HEK293 (cell line): Measurements from ENCODE around the gene NUDT3.

Source experiments
- CTCF ChIA-PET: fragments of 350-600 bp; formaldehyde crosslinking; extraction: SDS; loops from one replicate; lab custom pipeline; 2021; ENCODE audit warnings: antibody characterized with exemption; lab: Yijun Ruan, JAX
- POLR2A ChIA-PET: fragments of 300-600 bp; formaldehyde crosslinking; extraction: SDS; loops from one replicate; lab custom pipeline; 2020; ENCODE audit warnings: antibody characterized with exemption, inconsistent platforms; lab: Yijun Ruan, JAX
- H3K27ac ChIP-seq: fragments of 200-500 bp; sonication (Bioruptor generic); 2 replicates; pipeline ENCODE4 v1.5.1; 2014; ENCODE audit warnings: low read depth, low read length, control low read depth, inconsistent platforms; ENCODE audit errors: extremely low read depth
- H3K36me3 ChIP-seq, 2 experiments: fragments of 200-500 bp in 1 of 2; sonication (Bioruptor generic) in 1 of 2; 1 replicate in 1 of 2; 2 replicates in 1 of 2; pipeline ENCODE4 v1.5.1; 2014 to 2017; ENCODE audit warnings: inconsistent platforms in 2 of 2, low read length in 2 of 2; ENCODE audit not compliant: control insufficient read depth in 2 of 2, insufficient read depth in 1 of 2
- H3K4me1 ChIP-seq: fragments of 200-500 bp; sonication (Bioruptor generic); 2 replicates; pipeline ENCODE4 v1.5.1; 2014; ENCODE audit warnings: mild to moderate bottlenecking, low read length, inconsistent platforms; ENCODE audit not compliant: control insufficient read depth, insufficient read depth
- H3K4me3 ChIP-seq: 2 replicates; pipeline ENCODE4 v1.5.1; 2011; ENCODE audit warnings: low read depth, mild to moderate bottlenecking, control low read depth, low read length, moderate library complexity
- H3K9me3 ChIP-seq: fragments of 200-500 bp; sonication (Bioruptor generic); 2 replicates; pipeline ENCODE4 v1.5.1; 2014; ENCODE audit warnings: low read depth, low read length, inconsistent platforms; ENCODE audit not compliant: control insufficient read depth, insufficient read depth
- GLIS2 ChIP-seq: fragments of 450-650 bp; formaldehyde crosslinking; IDR thresholded peaks from 2 replicates; pipeline ENCODE4 v1.5.1; 2016; ENCODE audit warnings: missing biosample characterization, missing genetic modification characterization
- KLF1 ChIP-seq: fragments of 450-650 bp; formaldehyde crosslinking; IDR thresholded peaks from 2 replicates; pipeline ENCODE4 v1.5.1; 2016; ENCODE audit warnings: missing biosample characterization, missing genetic modification characterization
- RBAK ChIP-seq: fragments of 450-650 bp; formaldehyde crosslinking; IDR thresholded peaks from 2 replicates; pipeline ENCODE4 v1.5.1; 2016; ENCODE audit warnings: missing biosample characterization, missing genetic modification characterization
- SP7 ChIP-seq: fragments of 450-650 bp; formaldehyde crosslinking; IDR thresholded peaks from 2 replicates; pipeline ENCODE4 v1.5.1; 2016; ENCODE audit warnings: missing biosample characterization, missing genetic modification characterization
- ZBTB48 ChIP-seq: fragments of 450-650 bp; formaldehyde crosslinking; IDR thresholded peaks from 2 replicates; pipeline ENCODE4 v1.5.1; 2016; ENCODE audit warnings: missing biosample characterization, missing genetic modification characterization
- ZBTB8A ChIP-seq: fragments of 450-650 bp; formaldehyde crosslinking; IDR thresholded peaks from 2 replicates; pipeline ENCODE4 v1.5.1; 2016; ENCODE audit warnings: missing biosample characterization, missing genetic modification characterization
- ZFHX2 ChIP-seq: fragments of 450-650 bp; formaldehyde crosslinking; conservative IDR thresholded peaks from 2 replicates; pipeline ENCODE4 v1.5.1; 2016; ENCODE audit warnings: missing biosample characterization, missing genetic modification characterization
- ZIC2 ChIP-seq: fragments of 450-650 bp; formaldehyde crosslinking; IDR thresholded peaks from 2 replicates; pipeline ENCODE4 v1.5.1; 2016; ENCODE audit warnings: missing biosample characterization, missing genetic modification characterization
- ZNF10 ChIP-seq: fragments of 450-650 bp; formaldehyde crosslinking; IDR thresholded peaks from 2 replicates; pipeline ENCODE4 v1.5.1; 2017; ENCODE audit warnings: missing biosample characterization, missing genetic modification characterization
- ZNF366 ChIP-seq: fragments of 450-650 bp; formaldehyde crosslinking; conservative IDR thresholded peaks from 2 replicates; pipeline ENCODE4 v1.5.1; 2016; ENCODE audit warnings: missing biosample characterization, missing genetic modification characterization
- ZNF394 ChIP-seq: fragments of 450-650 bp; formaldehyde crosslinking; IDR thresholded peaks from 2 replicates; pipeline ENCODE4 v1.5.1; 2016; ENCODE audit warnings: missing biosample characterization, missing genetic modification characterization, mild to moderate bottlenecking, moderate library complexity, borderline replicate concordance
- ZNF510 ChIP-seq: fragments of 450-650 bp; formaldehyde crosslinking; IDR thresholded peaks from 2 replicates; pipeline ENCODE4 v1.5.1; 2018; ENCODE audit warnings: mild to moderate bottlenecking, missing genetic modification characterization, missing biosample characterization; ENCODE audit not compliant: insufficient replicate concordance
- ZNF600 ChIP-seq: fragments of 450-650 bp; formaldehyde crosslinking; IDR thresholded peaks from 2 replicates; pipeline ENCODE4 v1.5.1; 2016; ENCODE audit warnings: missing biosample characterization, missing genetic modification characterization
- TF ChIP-seq, protein P1 (sequence below): fragments of 450-650 bp; formaldehyde crosslinking; optimal IDR thresholded peaks from 2 replicates; pipeline ENCODE3; 2016; ENCODE audit warnings: missing biosample characterization, mild to moderate bottlenecking, missing genetic modification characterization
- TF ChIP-seq, protein P2 (sequence below): fragments of 450-650 bp; formaldehyde crosslinking; IDR thresholded peaks from 2 replicates; pipeline ENCODE4 v1.5.1; 2016; ENCODE audit warnings: missing biosample characterization, missing genetic modification characterization
- TF ChIP-seq, protein P3 (sequence below): fragments of 450-650 bp; formaldehyde crosslinking; IDR thresholded peaks from 2 replicates; pipeline ENCODE4 v1.5.1; 2016; ENCODE audit warnings: missing biosample characterization, missing genetic modification characterization
- TF ChIP-seq, protein P4 (sequence below): fragments of 450-650 bp; formaldehyde crosslinking; IDR thresholded peaks from 2 replicates; pipeline ENCODE4 v1.5.1; 2017; ENCODE audit warnings: missing biosample characterization, missing genetic modification characterization
- TF ChIP-seq, protein P5 (sequence below): fragments of 450-650 bp; formaldehyde crosslinking; IDR thresholded peaks from 2 replicates; pipeline ENCODE4 v1.5.1; 2016; ENCODE audit warnings: missing biosample characterization, missing genetic modification characterization
- TF ChIP-seq, protein P6 (sequence below): fragments of 450-650 bp; formaldehyde crosslinking; IDR thresholded peaks from 2 replicates; pipeline ENCODE4 v1.5.1; 2017; ENCODE audit warnings: missing biosample characterization, missing genetic modification characterization
- TF ChIP-seq, protein P7 (sequence below): fragments of 450-650 bp; formaldehyde crosslinking; IDR thresholded peaks from 2 replicates; pipeline ENCODE4 v1.5.1; 2017; ENCODE audit warnings: missing biosample characterization, mild to moderate bottlenecking, missing genetic modification characterization, moderate library complexity
- TF ChIP-seq, protein P8 (sequence below): fragments of 450-650 bp; formaldehyde crosslinking; IDR thresholded peaks from 2 replicates; pipeline ENCODE4 v1.5.1; 2017; ENCODE audit warnings: missing biosample characterization, missing genetic modification characterization

The NUDT3 gene

DNA sequence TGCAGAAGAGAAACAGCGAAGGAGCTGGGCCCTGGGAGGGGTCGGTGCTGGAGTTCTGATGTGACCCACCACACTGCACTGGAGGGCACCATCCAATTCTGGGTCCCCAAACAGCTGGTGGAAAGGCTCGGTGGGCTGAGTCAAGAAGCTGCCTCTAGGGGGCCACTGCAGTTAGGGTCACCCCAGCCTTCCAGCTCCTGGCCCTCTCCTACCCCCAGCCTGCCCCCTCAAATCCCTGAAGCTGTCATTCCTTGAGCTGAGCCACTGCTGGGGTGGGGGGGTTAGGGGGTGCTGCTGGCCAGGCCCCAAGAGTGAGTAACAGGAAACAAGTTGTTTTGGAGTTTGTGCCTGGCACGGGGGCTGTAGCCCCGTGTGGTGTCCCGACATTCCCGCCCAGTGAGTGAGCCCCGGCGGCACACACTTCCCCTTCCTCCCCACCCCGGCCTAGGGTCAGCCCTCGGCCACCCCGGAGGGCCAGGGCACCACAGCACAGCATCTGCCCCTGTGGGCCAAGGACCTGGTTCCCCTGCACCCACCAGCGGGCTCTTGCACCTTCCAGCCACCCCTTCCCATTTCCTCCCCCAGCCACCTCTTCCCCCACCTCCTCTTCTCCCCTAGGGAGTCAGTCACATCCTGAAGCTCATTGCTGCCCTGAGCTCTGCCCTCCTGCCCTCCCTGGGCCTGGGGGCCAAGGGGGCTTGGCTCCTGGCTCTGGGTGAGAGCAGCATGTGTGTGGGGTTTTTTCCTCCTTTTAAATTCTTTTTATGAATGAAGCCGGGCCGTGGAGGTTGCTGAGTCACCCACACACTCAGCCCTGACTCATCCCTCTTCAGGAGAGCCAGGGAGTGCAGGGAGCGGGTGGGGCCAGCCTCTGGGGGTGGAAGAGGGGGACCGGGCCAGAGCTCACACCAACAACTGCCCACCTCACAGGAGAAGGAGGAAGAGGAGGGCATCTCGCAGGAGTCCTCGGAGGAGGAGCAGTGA is 148.3 kb downstream of the NUDT3 start (continued):
- TF ChIP-seq, protein P1, sequence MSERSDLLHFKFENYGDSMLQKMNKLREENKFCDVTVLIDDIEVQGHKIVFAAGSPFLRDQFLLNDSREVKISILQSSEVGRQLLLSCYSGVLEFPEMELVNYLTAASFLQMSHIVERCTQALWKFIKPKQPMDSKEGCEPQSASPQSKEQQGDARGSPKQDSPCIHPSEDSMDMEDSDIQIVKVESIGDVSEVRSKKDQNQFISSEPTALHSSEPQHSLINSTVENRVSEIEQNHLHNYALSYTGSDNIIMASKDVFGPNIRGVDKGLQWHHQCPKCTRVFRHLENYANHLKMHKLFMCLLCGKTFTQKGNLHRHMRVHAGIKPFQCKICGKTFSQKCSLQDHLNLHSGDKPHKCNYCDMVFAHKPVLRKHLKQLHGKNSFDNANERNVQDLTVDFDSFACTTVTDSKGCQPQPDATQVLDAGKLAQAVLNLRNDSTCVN (tag by site-specific recombination): peak; percentile 5
- TF ChIP-seq RBAK (tag by site-specific recombination) (no peak), ZBTB8A (tag by site-specific recombination) (peak; percentile 58), ZNF366 (peak; percentile 94), ZNF394 (tag by site-specific recombination) (no peak), SP7 (tag by site-specific recombination) (peak; percentile 78), ZNF600 (tag by site-specific recombination) (peak; percentile 63), ZIC2 (tag by site-specific recombination) (peak; percentile 59)
- TF ChIP-seq, protein P2, sequence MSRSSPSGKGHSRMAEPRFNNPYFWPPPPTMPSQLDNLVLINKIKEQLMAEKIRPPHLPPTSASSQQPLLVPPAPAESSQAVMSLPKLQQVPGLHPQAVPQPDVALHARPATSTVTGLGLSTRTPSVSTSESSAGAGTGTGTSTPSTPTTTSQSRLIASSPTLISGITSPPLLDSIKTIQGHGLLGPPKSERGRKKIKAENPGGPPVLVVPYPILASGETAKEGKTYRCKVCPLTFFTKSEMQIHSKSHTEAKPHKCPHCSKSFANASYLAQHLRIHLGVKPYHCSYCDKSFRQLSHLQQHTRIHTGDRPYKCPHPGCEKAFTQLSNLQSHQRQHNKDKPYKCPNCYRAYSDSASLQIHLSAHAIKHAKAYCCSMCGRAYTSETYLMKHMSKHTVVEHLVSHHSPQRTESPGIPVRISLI (tag by site-specific recombination): peak; percentile 93

DNA sequence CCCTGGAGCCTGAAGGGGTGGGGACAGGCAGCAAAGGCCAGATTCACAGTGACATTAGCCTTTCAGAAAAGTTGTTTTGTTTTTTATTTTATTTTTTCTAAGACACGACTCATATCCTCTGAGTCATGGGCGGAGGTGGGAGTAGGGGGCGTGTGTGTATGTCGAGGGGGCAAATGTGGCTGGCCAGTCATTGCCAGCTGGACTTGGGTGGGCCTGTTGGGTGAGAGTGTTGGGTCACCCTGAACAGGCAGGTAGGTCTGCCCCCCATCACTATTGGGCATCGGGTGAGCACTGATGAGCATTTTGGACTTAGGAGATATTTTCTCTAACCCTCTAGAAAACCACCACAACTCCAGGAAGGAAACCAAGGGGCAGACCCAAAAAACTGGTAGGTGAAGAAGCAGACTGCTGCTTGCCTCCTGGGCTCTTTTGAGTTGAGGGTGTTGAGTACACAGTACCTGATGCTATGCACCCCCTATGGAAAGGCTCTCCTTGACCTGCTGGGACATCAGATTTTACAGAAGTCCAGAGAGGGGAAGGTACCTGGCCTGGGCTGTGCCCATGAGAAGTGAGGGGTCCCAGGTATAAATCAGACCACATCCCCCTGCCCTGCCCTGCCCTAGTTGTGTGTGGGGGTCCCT is 149.2 kb downstream of the NUDT3 start:
- no peak overlapping the region for H3K4me3 ChIP-seq
- H3K4me1 ChIP-seq: peaks cover 7% of the 10 kb centered on the region
- ChIA-PET CTCF (interaction anchor here (1.3 kb wide), 1 partner anchor 47 kb away, joined by 3 read pairs; no protein-coding TSS in a partner anchor), POLR2A (interaction anchor here (0.6 to 1.3 kb wide), 5 partner anchors 11 to 172 kb away, joined by 3 to 10 read pairs (median 4); no protein-coding TSS in a partner anchor)
- peaks cover 0 to 59% of the 10 kb centered on the region in 2 experiments; a peak in 1 of 3 replicates for H3K36me3 ChIP-seq
- no peak overlapping the region for H3K27ac ChIP-seq
- no peaks in the 10 kb centered on the region for H3K9me3 ChIP-seq
- TF ChIP-seq, protein P3, sequence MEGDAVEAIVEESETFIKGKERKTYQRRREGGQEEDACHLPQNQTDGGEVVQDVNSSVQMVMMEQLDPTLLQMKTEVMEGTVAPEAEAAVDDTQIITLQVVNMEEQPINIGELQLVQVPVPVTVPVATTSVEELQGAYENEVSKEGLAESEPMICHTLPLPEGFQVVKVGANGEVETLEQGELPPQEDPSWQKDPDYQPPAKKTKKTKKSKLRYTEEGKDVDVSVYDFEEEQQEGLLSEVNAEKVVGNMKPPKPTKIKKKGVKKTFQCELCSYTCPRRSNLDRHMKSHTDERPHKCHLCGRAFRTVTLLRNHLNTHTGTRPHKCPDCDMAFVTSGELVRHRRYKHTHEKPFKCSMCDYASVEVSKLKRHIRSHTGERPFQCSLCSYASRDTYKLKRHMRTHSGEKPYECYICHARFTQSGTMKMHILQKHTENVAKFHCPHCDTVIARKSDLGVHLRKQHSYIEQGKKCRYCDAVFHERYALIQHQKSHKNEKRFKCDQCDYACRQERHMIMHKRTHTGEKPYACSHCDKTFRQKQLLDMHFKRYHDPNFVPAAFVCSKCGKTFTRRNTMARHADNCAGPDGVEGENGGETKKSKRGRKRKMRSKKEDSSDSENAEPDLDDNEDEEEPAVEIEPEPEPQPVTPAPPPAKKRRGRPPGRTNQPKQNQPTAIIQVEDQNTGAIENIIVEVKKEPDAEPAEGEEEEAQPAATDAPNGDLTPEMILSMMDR (tag by site-specific recombination): no peak
- TF ChIP-seq ZNF10 (tag by site-specific recombination) (0 out of 2 replicates have a peak, but pooled peaks have one; percentile 34), ZNF510 (no peak), KLF1 (tag by site-specific recombination) (peak; percentile 60), ZFHX2 (tag by site-specific recombination) (peak; percentile 77), GLIS2 (tag by site-specific recombination) (peak; percentile 68), ZBTB48 (tag by site-specific recombination) (0 out of 2 replicates have a peak, but pooled peaks have one; percentile 26)
- TF ChIP-seq, protein P4, sequence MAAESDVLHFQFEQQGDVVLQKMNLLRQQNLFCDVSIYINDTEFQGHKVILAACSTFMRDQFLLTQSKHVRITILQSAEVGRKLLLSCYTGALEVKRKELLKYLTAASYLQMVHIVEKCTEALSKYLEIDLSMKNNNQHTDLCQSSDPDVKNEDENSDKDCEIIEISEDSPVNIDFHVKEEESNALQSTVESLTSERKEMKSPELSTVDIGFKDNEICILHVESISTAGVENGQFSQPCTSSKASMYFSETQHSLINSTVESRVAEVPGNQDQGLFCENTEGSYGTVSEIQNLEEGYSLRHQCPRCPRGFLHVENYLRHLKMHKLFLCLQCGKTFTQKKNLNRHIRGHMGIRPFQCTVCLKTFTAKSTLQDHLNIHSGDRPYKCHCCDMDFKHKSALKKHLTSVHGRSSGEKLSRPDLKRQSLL (tag by site-specific recombination): no peak
- TF ChIP-seq, protein P5, sequence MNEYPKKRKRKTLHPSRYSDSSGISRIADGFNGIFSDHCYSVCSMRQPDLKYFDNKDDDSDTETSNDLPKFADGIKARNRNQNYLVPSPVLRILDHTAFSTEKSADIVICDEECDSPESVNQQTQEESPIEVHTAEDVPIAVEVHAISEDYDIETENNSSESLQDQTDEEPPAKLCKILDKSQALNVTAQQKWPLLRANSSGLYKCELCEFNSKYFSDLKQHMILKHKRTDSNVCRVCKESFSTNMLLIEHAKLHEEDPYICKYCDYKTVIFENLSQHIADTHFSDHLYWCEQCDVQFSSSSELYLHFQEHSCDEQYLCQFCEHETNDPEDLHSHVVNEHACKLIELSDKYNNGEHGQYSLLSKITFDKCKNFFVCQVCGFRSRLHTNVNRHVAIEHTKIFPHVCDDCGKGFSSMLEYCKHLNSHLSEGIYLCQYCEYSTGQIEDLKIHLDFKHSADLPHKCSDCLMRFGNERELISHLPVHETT (tag by site-specific recombination): 0 out of 2 replicates have a peak, but pooled peaks have one; percentile 47
- TF ChIP-seq, protein P6, sequence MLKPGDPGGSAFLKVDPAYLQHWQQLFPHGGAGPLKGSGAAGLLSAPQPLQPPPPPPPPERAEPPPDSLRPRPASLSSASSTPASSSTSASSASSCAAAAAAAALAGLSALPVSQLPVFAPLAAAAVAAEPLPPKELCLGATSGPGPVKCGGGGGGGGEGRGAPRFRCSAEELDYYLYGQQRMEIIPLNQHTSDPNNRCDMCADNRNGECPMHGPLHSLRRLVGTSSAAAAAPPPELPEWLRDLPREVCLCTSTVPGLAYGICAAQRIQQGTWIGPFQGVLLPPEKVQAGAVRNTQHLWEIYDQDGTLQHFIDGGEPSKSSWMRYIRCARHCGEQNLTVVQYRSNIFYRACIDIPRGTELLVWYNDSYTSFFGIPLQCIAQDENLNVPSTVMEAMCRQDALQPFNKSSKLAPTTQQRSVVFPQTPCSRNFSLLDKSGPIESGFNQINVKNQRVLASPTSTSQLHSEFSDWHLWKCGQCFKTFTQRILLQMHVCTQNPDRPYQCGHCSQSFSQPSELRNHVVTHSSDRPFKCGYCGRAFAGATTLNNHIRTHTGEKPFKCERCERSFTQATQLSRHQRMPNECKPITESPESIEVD (tag by site-specific recombination): peak; percentile 42; the same call in 1 of the 2 replicates
- TF ChIP-seq, protein P7, sequence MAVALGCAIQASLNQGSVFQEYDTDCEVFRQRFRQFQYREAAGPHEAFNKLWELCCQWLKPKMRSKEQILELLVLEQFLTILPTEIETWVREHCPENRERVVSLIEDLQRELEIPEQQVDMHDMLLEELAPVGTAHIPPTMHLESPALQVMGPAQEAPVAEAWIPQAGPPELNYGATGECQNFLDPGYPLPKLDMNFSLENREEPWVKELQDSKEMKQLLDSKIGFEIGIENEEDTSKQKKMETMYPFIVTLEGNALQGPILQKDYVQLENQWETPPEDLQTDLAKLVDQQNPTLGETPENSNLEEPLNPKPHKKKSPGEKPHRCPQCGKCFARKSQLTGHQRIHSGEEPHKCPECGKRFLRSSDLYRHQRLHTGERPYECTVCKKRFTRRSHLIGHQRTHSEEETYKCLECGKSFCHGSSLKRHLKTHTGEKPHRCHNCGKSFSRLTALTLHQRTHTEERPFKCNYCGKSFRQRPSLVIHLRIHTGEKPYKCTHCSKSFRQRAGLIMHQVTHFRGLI (tag by site-specific recombination): no peak
- TF ChIP-seq, protein P8, sequence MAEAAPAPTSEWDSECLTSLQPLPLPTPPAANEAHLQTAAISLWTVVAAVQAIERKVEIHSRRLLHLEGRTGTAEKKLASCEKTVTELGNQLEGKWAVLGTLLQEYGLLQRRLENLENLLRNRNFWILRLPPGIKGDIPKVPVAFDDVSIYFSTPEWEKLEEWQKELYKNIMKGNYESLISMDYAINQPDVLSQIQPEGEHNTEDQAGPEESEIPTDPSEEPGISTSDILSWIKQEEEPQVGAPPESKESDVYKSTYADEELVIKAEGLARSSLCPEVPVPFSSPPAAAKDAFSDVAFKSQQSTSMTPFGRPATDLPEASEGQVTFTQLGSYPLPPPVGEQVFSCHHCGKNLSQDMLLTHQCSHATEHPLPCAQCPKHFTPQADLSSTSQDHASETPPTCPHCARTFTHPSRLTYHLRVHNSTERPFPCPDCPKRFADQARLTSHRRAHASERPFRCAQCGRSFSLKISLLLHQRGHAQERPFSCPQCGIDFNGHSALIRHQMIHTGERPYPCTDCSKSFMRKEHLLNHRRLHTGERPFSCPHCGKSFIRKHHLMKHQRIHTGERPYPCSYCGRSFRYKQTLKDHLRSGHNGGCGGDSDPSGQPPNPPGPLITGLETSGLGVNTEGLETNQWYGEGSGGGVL (tag by site-specific recombination): peak; percentile 61
